Measurements from ENCODE around the gene C18orf63.
A peak's percentile ranks its signal among the peaks of the same experiment; 100 is the strongest.

GRCh38 chr18:74353169-74353775 lies 37.6 kb downstream of the C18orf63 start:
- TF ChIP-seq CHD1 (IDR thresholded peaks at IDR 0.05; ENCODE audit: low read depth, low read length) (no peak), FOS (IDR thresholded peaks at IDR 0.05; ENCODE audit: low read depth, low read length) (no peak), CTCF (conservative IDR thresholded peaks at IDR 0.05; ENCODE audit: low read depth, low read length) (peak; percentile 69)

Measured in IMR-90 (cell line).